Right cardiac atrium (tissue), 5 donors: ENCODE results near the gene CHKA. TPM values are rescaled to one million over a fixed set of nuclear protein-coding genes. Genes with fewer than 3 reads are reported as not detected.

Experiments used
- ATAC-seq, 2 donors: fragments of 200-7000 bp; cut with Tn5 transposase; one replicate each; pipeline versions ENCODE4 v1.8.0 to v1.9.1; 2020; ENCODE audit warnings: moderate library complexity in 2 of 2, mild to moderate bottlenecking in 1 of 2
- DNase-seq, 3 donors: peaks; one replicate each; pipeline ENCODE4 v3.0.0-alpha.2; 2020
- H3K27ac ChIP-seq: one replicate; pipeline ENCODE4 v1.5.1; 2013; ENCODE audit warnings: mild to moderate bottlenecking, low read length, control low read depth, moderate library complexity
- H3K27me3 ChIP-seq: one replicate; pipeline ENCODE4 v1.6.1; 2013; ENCODE audit not compliant: control insufficient read depth, insufficient read depth
- H3K4me1 ChIP-seq: one replicate; pipeline ENCODE4 v1.6.1; 2013; ENCODE audit warnings: low read length; ENCODE audit not compliant: control insufficient read depth, insufficient read depth
- H3K4me3 ChIP-seq: one replicate; pipeline ENCODE4 v1.5.1; 2013; ENCODE audit warnings: low read length, control low read depth
- H3K9me3 ChIP-seq: one replicate; pipeline ENCODE4 v1.6.1; 2013; ENCODE audit warnings: low read length; ENCODE audit not compliant: control insufficient read depth
- WGBS: extraction: QIAGEN DNeasy Blood & Tissue Kit; methylation state at CpG from one replicate; pipeline ENCODE4 v1.1.7; 2013; 5-methylcytosine and 5-hydroxymethylcytosine counted together
- intact Hi-C, 4 donors: fragments of 100-400 bp; cut with DNase I; formaldehyde crosslinking; loops; one replicate each; pipeline versions ENCODE4 v1.11.0 to v1.14.0; 2022 to 2023
- polyA plus RNA-seq: library from polyadenylated mRNA; stranded (reverse); fragments of 200-250 nt; gene quantifications from one replicate; pipeline ENCODE4 v1.2.3, GENCODE V29; 2013
- total RNA-seq, 4 donors: library from RNA; stranded (reverse); fragmentation: NEBNext Ultra II Directional; extraction: Animal tissue kit (Norgen Biotek cat#: 25700); gene quantifications; one replicate each; pipeline ENCODE4 v1.2.1, GENCODE V29; 2021
- donor health status: healthy with polysubstance abuse.
- donor health status: DM: no; HTN: yes; CAD: no.
- donor health status: DM: no; HTN: no; CAD: no.
- donor health status: DM: no; HTN: yes; CAD: no; lungs with severe emphysema.
- donor health status: DM: yes; HTN: yes; CAD: no.

CHKA gene
- total and polyA plus RNA-seq, 5 donors: 8.7 to 11.1 (median 10.2) TPM

DNA sequence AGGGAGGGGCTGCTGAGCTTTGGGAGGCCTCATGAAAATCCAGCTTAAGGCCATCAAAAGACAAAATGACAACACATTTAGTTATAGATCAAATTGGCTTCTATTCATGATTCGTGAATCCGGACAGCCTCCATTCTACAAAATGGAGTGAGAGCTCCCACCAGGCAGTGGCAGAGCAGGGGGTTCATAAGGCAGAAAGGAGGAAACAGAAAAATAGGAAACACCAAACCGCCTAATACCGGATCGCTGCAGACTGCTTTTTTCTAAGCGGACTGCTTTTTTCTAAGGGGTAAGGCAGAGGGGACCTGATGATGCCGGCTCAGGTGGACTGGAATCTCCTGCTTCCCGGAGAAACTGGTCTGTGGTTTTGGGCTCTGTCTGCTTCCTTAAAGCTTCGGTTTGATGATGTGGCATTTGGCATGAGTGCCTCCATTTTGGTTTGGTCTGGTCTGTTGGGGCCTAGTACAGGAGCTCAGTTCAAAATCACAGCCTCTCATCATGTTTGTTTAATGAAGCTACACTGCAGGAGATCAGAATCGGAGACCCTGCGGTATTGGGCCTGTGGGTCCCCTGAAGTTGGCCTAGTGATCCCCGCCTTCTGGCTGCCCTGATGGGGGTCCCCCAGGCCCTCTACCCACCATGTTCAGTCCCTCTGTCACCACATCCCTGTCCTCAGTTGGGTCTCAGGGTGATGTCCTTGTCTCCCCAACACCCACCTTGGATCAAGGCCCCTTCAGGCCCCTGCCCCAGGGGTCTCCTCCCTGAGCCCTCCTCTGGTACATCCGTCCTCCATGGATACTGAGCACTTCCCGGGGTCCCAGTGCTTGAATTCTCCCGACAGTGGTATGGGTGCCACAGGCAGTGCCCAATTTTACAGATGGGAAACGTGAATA is 109.9 kb downstream of the CHKA start:
- WGBS: 82% methylated on average over 16 of the region's 16 CpGs
- intact Hi-C loops: no loop called here

DNA sequence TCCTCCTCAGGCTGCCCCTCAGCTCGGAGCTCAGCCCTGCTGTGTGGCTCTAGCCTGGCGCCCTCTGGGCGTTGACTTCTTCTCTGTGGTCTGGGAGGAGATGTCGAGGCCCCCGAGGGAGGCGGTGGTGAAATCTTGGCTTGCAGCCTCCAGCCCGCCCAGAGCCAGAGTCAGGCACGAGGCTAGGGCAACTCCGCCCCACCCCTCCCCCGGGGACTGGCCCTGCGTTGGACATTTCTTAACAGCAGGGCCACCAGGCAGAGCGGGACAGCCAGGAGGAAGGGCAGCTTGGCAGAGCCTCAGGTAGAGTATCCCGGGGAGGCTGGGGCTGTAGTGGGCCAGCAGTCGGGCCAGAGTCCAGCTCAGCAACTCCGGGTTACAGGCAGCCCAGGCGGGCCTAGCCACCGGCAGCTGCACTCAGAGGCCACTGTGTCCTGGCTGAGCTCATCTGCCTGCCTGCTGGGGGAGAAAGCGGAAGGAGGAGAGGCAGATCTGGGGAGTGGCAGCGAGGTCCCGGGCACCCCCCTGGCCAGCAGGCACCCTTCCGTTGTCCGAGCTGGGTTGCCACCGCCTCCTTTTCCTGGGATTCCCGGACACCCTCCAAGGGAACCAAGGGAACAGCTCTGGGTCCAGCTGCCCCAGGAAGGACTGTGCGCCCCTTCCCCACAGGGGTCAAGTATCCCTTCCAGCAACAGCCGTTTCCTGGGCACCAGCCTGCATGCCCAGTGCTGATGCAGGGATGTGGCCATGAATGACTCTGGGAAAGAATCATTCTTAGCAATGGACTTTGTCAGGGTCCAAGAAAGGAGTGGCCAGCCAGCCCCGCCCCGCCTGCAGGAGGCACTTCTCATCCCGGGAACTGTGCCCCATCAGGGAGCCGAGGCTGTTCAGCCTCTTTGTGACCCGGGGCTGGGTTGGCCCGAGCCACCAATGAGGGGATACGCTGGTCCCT is 110.8 kb downstream of the CHKA start, which contains the start of gene ALDH3B1:
Gene ALDH3B1, plus strand, starts transcription at position 238 of the 952 bp plus-strand sequence. CDS start 4,971 bp downstream, outside the sequence.
- Histone ChIP-seq H3K4me3 (peak within 1 kb of the TSS; percentile 6), H3K4me1 (no peaks in the 10 kb centered on the region), H3K27me3 (no peaks in the 10 kb centered on the region), H3K9me3 (no peaks in the 10 kb centered on the region), H3K27ac (peak within 1 kb of the TSS; percentile 68)
- WGBS: 19% methylated on average over 33 of the region's 33 CpGs
- DNase-seq (peak; percentile 96 to 97 (median 97)), ATAC-seq (peak; percentile 88 to 90)
- intact Hi-C loops: no loop called here

More for the DNA sequence above, 109.9 kb downstream of the CHKA start:
- Histone ChIP-seq H3K4me1 (no peaks in the 10 kb centered on the region), H3K9me3 (no peaks in the 10 kb centered on the region), H3K27me3 (no peaks in the 10 kb centered on the region), H3K27ac (no peak overlapping the region), H3K4me3 (no peak overlapping the region)
- ATAC-seq: no peak
- peak; percentile 11 to 21 (median 20) for DNase-seq

DNA sequence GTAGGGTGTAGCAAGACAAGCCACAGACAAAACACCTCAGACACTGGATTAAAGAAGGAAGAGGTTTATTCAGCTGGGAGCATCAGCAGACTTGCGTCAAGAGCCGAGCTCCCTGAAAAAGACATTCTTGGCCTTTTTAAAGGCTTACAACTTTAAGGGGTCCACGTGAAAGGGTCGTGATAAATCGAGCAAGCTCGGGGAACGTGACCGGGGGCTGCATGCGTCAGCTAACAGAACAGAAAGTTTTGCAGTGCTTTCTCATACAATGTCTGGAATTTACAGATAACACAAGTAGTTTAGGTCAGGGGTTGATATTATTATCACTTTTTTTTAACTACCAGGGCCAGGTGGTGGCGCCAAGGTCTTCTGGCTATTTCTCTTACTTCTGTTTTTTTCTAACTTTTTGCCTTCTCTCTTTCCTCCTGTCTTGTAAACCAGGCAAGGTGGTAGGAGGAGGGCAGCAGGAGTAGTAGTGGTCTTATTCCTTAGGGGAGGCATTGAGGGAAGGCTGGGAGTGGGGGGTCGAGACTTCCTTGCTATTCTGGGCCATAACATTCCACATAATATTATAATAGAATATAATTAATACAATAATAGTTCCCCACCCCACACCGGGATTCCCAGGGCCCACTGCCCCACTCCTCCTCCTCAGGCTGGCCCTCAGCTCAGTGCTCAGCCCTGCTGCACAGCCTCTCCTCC is 111.6 kb downstream of the CHKA start:
- H3K4me3 ChIP-seq: no peak overlapping the region
- intact Hi-C loops: no loop called here

DNA sequence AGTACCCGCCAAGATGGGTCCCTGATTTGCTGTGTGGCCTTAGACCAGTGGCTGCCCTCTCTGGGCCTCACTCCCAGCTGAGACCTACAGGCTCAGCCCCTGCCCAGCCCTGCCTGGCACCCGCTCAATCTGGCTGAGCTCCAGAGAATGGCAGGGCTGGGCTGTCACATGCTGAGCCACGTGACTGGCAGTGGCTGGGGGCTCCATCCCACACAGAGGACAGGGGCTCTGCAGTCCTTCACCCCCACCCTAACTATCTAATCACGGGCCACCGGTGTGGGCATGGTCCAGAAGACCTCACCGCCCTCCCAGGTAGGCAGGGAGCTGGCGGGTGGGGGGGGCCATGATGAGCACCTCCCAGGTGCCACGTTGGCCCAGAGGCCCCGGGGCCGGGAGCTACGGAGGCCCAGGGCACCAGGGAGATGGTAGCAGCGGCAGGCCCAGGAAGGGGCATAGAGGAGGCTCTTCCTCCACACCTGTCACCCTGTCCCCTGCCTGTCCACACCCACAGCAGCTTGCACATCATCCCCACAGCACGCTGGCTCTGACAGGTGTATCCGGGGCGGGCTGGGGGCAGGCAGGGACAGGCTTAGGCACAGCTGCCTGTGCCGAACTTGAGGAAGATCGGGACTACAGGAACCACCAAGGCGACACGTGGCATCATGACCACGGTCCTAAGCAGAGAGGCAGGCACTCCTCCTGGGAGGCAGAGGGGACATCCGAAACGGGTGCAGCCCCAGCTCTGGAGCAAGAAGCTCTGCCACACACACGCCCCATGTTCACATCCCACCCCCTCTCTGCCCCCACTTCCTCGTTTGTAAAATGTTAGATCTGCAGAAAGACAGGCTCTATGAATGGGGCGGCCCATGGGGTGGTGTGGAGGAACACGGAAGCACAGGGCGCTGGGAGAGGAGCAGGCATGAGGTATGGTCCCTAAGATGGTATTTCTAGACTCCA is 112.5 kb downstream of the CHKA start:
- Histone ChIP-seq H3K4me3 (no peak overlapping the region), H3K27ac (no peak overlapping the region), H3K27me3 (no peaks in the 10 kb centered on the region), H3K9me3 (no peaks in the 10 kb centered on the region), H3K4me1 (no peaks in the 10 kb centered on the region)
- ATAC-seq (no peak), DNase-seq (peak; percentile 47 to 76 (median 74))
- whole genome bisulfite sequencing: 76% methylated on average over 27 of the region's 27 CpGs
- intact Hi-C loops: no loop called here

More for the DNA sequence above, 111.6 kb downstream of the CHKA start:
- Histone ChIP-seq H3K9me3 (no peaks in the 10 kb centered on the region), H3K27ac (no peak overlapping the region), H3K27me3 (no peaks in the 10 kb centered on the region), H3K4me1 (no peaks in the 10 kb centered on the region)
- WGBS: 44% methylated on average over 12 of the region's 12 CpGs
- peak; percentile 20 to 59 (median 58) for DNase-seq
- ATAC-seq: no peak

DNA sequence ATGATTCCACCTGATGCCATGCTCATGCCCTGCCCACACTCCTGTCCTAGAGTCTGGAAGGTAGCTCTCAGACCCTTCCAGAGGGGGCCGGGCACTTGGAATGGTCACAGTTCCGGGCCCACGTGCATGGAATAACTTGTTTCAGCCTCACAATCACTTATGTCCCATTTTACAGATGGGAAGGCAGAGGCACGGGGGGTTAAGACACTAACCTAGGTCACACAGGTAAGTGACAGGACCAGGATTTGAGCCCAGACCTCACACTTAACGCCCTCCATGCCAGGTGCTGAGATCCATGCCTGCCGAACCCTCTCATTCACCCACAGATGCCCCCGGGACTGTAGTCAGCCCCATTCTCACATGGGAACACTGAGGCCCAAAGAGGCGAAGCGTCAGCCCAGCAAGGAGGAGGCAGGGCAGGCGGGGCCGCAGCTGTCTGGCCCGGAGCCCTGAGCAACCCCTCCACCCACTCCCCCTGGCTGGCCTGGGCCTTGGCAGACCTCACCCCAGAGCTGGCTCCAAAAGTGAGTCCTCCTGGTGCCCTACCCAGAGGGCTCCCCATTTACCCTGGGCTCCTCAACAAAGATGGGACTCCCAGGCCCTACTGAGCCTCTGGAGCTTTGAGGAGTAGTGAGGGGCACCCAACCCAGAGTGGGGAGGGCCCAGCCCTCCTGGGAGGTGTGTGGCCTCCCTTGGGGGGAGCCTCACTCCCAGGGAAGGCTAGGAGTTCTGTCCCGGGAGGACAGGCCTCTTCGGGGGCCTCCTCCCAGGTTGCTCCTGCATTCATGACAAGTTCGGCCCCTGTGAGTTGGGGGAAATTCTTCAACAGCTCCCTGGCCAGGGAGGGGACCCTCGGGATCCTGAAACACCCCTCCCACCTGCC is 113.4 kb downstream of the CHKA start:
- Histone ChIP-seq H3K27ac (no peak overlapping the region), H3K9me3 (no peaks in the 10 kb centered on the region), H3K4me1 (no peaks in the 10 kb centered on the region), H3K27me3 (no peaks in the 10 kb centered on the region), H3K4me3 (no peak overlapping the region)
- DNase-seq (peak in 2 of 3 donors; percentile 14 to 30), ATAC-seq (no peak)
- WGBS: 90% methylated on average over 16 of the region's 16 CpGs
- intact Hi-C loops: no loop called here

- no peaks in the 10 kb centered on the region for H3K27me3 ChIP-seq
- 95% methylated on average over 7 of the region's 7 CpGs for WGBS
- no peak for ATAC-seq
- H3K4me1 ChIP-seq: no peaks in the 10 kb centered on the region
- intact Hi-C loops: no loop called here
- H3K9me3 ChIP-seq: no peaks in the 10 kb centered on the region
- no peak overlapping the region for H3K27ac ChIP-seq
- peak in 1 of 3 donors; percentile 39 for DNase-seq
- H3K4me3 ChIP-seq: no peak overlapping the region
Measured at GRCh38 chr11:68006606-68007166, 114.5 kb downstream of the CHKA start.

GRCh38 chr11:68004551-68005335 is 116.4 kb downstream of the CHKA start:
- Histone ChIP-seq H3K4me3 (peak overlapping the region; percentile 94), H3K9me3 (no peaks in the 10 kb centered on the region), H3K27ac (no peak overlapping the region), H3K27me3 (no peaks in the 10 kb centered on the region), H3K4me1 (no peaks in the 10 kb centered on the region)
- 76% methylated on average over 14 of the region's 14 CpGs for whole genome bisulfite sequencing
- intact Hi-C loops: no loop called here
- DNase-seq: peak in 1 of 3 donors; percentile 23
- ATAC-seq: no peak

DNA sequence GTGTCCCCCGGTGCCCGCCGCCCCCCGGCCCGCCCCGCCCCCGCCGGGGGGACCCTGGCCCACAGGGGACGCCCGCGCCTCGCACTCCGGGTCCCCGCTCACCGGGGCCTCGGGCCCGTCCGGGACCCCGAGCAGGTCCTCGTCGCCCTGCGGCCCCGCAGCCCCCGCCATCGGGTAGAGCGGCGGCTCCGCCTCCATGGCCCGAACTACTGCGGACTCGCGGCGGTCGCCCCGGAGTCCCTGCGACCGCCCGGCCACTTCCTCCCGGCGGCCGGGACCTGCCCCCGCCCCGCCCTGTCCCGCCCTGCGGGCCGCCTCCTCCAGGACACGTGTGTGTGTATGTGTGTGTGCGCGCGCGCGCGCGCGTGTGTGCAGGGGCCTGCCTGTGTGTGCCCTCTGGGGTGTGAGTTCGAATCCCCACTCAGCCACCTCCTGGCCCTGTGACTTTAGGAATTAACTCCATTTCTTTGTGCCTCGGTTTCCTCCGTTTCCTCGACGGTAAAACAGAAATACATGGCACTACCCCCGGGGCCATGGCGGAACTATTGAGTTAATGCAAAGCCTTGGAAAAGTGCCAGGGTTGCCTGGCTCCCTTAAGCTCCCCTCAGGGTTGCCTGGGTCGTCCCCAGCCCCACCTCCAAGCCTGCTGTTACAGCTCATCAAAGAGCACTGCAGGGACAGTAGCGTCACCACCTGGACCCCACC is 117.2 kb downstream of the CHKA start, which contains the start of gene UNC93B1:
Gene UNC93B1, minus strand, starts transcription at position 252 of the 705 bp plus-strand sequence. Its CDS starts 54 bp downstream, at position 198.
- Histone ChIP-seq H3K4me1 (no peaks in the 10 kb centered on the region), H3K4me3 (peak within 1 kb of the TSS; percentile 94), H3K27ac (no peak within 1 kb of the TSS), H3K27me3 (no peaks in the 10 kb centered on the region), H3K9me3 (no peaks in the 10 kb centered on the region)
- ATAC-seq (peak; percentile 92), DNase-seq (peak; percentile 94 to 98 (median 98))
- 4% methylated on average over 64 of the region's 64 CpGs for WGBS
- intact Hi-C loops: no loop called here
